ENCODE data around the gene RCE1.

DNA sequence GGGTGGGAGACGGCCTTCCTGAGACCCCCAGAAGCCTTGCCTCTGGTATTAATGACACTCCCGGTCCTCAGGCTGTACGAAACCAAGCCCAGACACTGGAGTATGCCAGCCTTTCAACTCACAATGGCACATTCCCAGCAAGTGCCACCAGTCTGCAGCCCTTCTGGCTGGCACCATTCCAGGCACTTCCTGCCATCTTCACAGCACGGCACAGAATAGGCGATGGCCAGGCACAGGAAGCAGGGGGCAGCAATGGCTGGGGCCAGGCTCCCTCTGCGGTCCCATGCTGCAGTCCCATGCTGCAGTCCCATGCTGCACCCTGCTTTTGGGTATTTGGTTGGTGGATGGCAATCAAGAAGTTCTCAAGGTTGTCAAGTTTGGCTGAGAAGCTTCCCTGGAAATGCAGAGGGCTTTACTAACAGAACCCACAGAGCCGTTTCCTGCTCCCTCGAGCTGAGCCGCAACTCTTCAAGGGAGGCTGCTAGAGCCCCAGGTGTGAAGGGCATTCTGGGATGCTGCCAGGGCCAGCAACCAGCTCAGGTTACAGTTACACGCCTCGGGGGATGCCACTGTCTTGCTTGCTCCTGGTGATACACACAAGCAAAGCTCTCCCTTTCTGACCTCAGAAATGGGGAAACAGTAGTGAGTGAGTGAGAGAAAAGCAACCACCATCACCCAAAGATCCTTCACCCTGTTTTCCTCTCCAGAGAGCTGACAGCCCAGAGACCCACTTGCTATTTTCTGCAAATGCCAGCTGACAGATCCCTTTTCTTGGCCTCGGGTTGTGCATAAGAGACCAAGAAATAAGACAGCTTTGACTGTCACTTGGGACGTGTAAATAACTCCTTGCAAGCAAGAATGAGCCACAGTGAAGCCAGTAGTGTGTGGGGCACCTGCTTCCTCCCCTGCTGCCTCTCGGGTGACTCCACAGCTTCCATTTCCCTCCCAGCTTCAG is 37.5 kb downstream of the RCE1 start:
- TF ChIP-seq, protein P1, sequence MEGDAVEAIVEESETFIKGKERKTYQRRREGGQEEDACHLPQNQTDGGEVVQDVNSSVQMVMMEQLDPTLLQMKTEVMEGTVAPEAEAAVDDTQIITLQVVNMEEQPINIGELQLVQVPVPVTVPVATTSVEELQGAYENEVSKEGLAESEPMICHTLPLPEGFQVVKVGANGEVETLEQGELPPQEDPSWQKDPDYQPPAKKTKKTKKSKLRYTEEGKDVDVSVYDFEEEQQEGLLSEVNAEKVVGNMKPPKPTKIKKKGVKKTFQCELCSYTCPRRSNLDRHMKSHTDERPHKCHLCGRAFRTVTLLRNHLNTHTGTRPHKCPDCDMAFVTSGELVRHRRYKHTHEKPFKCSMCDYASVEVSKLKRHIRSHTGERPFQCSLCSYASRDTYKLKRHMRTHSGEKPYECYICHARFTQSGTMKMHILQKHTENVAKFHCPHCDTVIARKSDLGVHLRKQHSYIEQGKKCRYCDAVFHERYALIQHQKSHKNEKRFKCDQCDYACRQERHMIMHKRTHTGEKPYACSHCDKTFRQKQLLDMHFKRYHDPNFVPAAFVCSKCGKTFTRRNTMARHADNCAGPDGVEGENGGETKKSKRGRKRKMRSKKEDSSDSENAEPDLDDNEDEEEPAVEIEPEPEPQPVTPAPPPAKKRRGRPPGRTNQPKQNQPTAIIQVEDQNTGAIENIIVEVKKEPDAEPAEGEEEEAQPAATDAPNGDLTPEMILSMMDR (IDR thresholded peaks at IDR 0.05; ENCODE audit: extremely low read depth in 1 of 2, insufficient read depth in 1 of 2, low read depth in 1 of 2, low read length in 2 of 2) = no peak
- no peak for TF ChIP-seq POLR2A (IDR thresholded peaks at IDR 0.05; ENCODE audit: low read depth, low read length)
- TF ChIP-seq POLR2AphosphoS5 (IDR thresholded peaks at IDR 0.05; ENCODE audit: insufficient read depth, low read depth, low read length) = no peak
- TF ChIP-seq, protein P2, sequence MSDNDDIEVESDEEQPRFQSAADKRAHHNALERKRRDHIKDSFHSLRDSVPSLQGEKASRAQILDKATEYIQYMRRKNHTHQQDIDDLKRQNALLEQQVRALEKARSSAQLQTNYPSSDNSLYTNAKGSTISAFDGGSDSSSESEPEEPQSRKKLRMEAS (IDR thresholded peaks at IDR 0.05; ENCODE audit: insufficient read depth, insufficient read length) = no peak
- no peak for TF ChIP-seq GATA2 (IDR thresholded peaks at IDR 0.05; ENCODE audit: insufficient read depth, insufficient read length, low read depth, low read length)
- no peak for TF ChIP-seq EZH2 (IDR thresholded peaks at IDR 0.05; ENCODE audit: borderline replicate concordance, low read depth, low read length, severe bottlenecking)
- TF ChIP-seq MYC (IDR thresholded peaks at IDR 0.05; ENCODE audit: low read depth, low read length) = no peak

All from endothelial cell of umbilical vein (primary cell).